GM21786 (cell line): Measurements from ENCODE around the gene FBLN7.

Experiments
- ATAC-seq: cut with Tn5 transposase; IDR thresholded peaks from one replicate; pipeline ENCODE4 v1.9.1; 2021; ENCODE audit not compliant: unreplicated experiment

The FBLN7 gene

DNA sequence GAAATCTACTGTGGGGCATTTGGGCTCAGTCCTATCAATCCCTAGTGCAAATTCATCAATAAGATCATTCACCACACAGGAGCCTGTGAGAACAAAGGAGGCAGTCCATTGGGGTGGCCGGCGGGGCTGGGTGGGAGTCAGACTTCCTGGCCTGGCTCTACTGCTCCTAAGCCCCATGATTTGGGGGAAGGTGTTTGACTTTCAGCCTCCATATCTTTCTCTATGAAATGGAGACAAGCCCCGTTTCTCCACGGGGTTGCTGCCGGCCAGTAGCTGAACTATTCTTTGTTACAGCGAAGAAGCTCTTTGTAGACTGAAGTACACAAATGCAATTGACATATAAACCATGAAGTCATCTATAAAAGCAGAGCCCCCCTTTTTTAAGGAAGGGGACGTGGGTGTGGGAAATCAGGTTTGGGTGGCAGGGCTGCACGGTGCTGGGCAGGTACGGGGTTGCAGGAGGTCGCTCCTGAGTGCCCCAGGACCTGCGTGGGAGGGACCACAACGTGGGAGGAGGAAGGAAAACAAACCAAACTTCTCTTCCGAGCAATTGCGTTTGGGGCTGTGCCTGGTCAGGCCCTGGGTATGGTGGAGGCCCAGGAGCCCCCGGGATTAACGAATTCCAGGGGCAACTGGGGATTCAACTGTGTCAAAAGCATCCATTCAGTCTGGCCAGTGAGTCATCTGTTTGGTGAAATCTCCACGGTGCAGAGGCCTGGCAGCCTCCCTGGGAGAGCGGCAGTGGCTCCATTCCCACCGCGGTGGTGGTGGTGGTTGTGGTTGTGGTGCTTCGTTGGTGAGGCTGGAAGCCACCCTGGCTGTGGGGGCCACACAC, 18.2 kb downstream of the FBLN7 start:
- no peak for ATAC-seq

DNA sequence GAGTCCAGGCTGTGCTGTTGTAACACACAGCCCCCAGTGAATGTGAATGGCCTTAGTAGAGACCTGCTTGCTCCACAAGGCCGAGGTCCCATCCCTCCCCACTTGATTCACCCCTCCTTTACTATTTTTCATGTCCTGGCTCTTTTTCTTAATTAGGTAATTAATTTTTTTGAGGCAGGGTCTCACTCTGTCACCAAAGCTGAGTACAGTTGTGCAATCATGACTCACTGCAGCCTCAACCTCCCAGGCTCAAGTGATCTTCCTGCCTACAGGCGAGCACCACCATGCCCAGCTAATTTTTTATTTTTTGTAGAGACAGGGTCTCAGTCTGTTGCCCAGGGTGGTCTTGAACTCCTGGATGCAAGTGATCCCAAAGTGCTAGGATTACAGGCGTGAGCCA, 19.3 kb downstream of the FBLN7 start:
- no peak for ATAC-seq

- ATAC-seq = no peak
These were observed 21.3 kb downstream of the FBLN7 start for GRCh38 chr2:112159454-112159921.

GRCh38 chr2:112160283-112161250, 22.4 kb downstream of the FBLN7 start:
- no peak for ATAC-seq

DNA sequence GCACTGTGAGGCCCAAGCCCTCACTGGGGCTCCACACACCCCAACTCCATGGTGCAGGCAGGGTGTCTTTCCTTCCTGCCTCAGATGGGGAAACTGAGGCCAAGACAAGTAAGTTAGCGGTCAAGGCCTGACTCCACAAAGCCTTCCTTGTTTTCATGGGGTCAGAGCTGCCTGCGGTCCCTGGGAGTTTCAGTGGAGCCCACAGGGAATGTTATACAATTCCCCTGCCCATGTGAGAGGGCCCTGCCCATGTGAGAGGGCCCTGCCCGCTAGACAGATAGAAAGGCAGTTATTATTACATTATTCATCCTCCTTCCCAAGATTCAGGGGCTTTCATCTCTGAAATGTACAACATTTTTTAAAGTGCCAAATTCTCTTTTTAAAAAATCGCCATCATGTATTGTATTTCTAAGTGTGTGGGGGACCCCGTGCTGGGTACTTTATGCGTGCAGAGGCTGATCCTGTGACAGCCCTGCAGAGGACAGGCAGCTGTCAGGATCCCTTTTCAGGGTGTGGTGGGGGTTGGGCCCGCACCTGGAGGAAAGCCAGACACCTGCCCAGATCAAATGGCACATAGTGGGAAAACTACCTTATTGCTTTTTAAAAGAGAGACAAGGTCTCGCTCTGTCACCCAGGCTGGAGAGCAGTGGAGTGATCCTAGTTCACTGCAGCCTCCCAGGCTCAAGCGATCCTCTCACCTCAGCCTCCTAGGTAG, 23.4 kb downstream of the FBLN7 start:
- ATAC-seq = no peak

DNA sequence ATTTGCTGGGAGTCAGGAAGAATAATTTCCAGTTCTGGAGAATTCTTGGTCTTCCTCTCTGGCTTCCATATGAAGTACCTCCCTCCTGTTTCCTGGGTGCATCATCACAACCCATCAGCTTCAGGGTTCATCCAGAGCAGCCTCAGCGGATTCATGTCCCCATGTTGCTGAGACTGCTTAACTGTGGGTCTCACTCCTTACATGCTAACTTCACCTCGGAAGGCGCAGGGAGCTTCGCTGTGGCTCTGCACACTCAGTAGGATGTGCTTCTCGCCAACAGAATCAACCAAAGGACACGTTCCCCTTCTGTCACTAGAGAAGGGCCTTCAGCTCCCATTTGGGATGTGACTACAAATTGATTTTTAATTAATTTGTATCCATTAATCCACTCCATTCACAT, 24.2 kb downstream of the FBLN7 start:
- ATAC-seq = no peak

GRCh38 chr2:112162956-112163355, 24.8 kb downstream of the FBLN7 start:
- ATAC-seq = no peak

GRCh38 chr2:112163541-112163981, 25.4 kb downstream of the FBLN7 start:
- ATAC-seq = no peak

GRCh38 chr2:112164876-112165275, 26.7 kb downstream of the FBLN7 start:
- no peak for ATAC-seq

GRCh38 chr2:112165296-112165695, 27.1 kb downstream of the FBLN7 start:
- ATAC-seq = no peak

- no peak for ATAC-seq
These were observed 28.8 kb downstream of the FBLN7 start for GRCh38 chr2:112166806-112167499.

- ATAC-seq = no peak
These were observed 30.4 kb downstream of the FBLN7 start for GRCh38 chr2:112168422-112169124.

- no peak for ATAC-seq
These were observed 32.3 kb downstream of the FBLN7 start for GRCh38 chr2:112170495-112170894.

DNA sequence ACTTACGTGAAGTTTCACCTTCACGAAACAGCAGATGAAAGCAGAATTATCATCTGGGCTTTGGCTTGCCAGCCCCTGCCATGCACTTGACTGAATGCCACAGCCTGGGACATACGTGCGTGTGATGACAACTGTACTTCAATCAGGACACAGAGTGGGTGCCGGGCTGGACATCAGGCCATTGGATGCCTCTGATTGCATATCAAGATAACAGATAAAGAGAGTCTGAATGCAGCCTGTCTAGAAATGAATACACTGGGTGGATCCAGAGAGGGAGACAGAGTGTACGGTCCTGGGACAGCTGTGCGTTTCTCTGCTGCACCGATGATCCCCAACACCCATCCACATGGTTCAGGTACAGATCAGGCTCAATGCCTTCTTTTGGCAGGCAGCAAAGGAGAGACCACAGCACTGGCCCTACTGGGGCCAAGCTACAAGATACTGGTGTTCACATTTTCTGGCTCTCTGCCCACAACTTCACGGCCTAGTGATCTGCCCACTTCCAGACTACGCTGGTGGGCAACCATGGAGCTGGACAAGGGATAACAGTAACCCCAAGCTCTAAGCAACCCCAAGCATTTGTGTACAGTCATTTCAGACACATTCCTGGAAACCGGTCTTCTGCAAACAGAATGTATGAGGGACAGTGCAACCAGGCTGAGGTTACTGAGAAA, 35.6 kb downstream of the FBLN7 start:
- no peak for ATAC-seq

DNA sequence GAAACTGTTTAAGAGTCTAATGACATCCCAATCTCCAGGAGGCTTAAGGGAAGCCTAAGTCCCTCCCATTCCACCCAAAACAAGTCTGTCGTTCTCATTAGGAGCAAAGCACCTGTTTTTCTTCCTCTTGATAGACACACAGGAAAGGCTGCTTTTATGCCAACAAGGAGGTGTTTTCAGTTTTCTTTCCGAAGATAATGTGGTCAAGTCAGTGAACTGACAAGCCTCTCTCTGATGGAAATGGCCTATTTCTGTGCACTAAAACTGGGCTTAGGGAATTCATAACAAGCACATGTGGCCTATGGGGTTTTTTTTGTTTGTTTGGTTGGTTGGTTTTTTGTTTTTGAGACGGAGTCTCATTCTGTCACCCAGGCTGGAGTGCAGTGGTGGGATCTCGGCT, 36.2 kb downstream of the FBLN7 start:
- ATAC-seq = no peak

- ATAC-seq = no peak
These were observed 37.1 kb downstream of the FBLN7 start for GRCh38 chr2:112175333-112175732.

DNA sequence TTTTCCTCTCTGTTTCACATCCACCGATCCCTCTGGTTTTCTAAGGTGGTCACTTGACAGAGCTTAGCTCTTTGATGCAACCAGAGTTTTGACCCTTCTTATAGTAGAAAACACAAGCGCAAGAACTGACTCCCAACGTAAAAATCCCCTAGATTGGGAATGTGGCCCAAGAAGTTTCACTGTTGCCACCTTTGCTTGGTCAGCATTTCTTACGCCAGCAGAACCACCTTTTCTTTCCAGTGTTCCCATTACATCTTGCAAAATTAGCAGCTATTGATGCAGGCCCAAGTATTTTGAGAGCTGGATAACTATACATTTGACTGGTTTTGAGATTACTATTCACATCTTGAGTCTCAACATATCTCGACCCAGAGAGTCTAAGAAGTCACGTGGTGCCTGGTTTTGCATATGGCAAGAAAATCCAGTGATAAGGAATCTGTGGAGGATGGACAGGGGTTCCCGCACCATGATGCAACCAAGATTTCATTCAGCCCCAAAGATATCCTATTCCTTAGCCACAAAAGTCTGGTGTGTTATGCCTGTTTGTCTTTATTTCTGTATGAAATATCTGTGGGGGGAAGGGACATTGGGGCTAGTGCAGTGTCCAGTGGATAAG, 37.9 kb downstream of the FBLN7 start:
- ATAC-seq = no peak

DNA sequence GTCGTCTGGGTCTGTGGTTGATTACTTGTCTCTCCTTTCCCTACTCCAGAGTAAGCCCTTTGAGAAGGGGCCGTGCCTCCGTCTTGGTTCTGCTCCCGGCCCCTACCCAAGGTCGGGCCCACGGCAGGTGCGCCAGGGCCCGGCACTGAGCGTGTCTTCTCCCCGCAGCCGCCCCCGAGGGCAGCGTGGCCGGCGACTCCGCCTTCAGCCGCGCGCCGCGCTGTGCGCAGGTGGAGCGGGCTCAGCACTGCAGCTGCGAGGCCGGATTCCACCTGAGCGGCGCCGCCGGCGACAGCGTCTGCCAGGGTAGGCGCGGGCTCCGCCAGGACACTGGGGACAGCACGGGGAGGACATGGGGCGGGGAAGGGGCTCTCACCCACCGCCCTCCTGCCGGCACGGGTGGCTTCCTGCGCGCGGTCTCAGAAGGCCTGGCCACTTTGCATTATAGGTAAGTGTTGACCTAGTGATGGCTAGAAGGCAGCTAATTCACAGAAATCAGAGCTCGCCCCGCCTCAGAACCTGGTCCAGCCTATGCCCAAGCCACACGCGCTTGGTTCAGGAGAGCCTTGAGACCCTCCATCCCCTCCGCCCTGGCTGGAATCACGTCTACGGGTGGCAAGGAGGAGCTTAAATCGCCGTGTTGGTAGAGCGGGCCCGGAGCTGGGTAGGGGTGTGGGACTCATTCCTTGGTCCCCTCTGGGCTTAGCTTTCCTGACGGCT, 43.5 kb downstream of the FBLN7 start:
- ATAC-seq = no peak
